D721Med (cell line): ENCODE results near the gene MRPS15.

ENCODE experiments used
- DNase-seq: peaks from one replicate; pipeline ENCODE4 v3.0.0; 2011; ENCODE audit warnings: low spot score; ENCODE audit not compliant: insufficient read length
- FAIRE-seq: peaks from 2 replicates; lab custom pipeline; 2011; peaks lifted over from hg19 to GRCh38; lab: Jason Lieb, UNC
- CTCF ChIP-seq: IDR thresholded peaks from 2 replicates; pipeline ENCODE4 v1.5.1; 2012; ENCODE audit warnings: mild to moderate bottlenecking, control low read depth; ENCODE audit not compliant: insufficient read depth; ENCODE audit errors: missing control alignments

Gene MRPS15

GRCh38 chr1:36436821-36437220 is 27.4 kb downstream of the MRPS15 start:
- no peak for TF ChIP-seq CTCF
- FAIRE-seq (no peak), DNase-seq (no peak)

- no peak for DNase-seq
- FAIRE-seq = no peak
- no peak for TF ChIP-seq CTCF
These were observed 31.1 kb downstream of the MRPS15 start for GRCh38 chr1:36433102-36433501.

GRCh38 chr1:36432616-36433015 is 31.6 kb downstream of the MRPS15 start:
- no peak for TF ChIP-seq CTCF
- FAIRE-seq (no peak), DNase-seq (no peak)

- no peak for FAIRE-seq
- no peak for TF ChIP-seq CTCF
- DNase-seq = no peak
These were observed 38.4 kb downstream of the MRPS15 start for GRCh38 chr1:36425791-36426190.

- no peak for TF ChIP-seq CTCF
- DNase-seq (no peak), FAIRE-seq (no peak)
These were observed 42.5 kb downstream of the MRPS15 start for GRCh38 chr1:36421649-36422048.

- DNase-seq = peak; percentile 44
- TF ChIP-seq CTCF = peak; percentile 96
- no peak for FAIRE-seq
These were observed 43.3 kb downstream of the MRPS15 start for GRCh38 chr1:36420836-36421317.

GRCh38 chr1:36420409-36420808 is 43.8 kb downstream of the MRPS15 start:
- FAIRE-seq (no peak), DNase-seq (no peak)

More at GRCh38 chr1:36420409-36420808, 43.8 kb downstream of the MRPS15 start:
- TF ChIP-seq CTCF = no peak
